CD4-positive, alpha-beta T cell treated with Interleukin-2 at 100 ng/mL for 4 hours (primary cell): ENCODE results near the gene FAM13A.

Source experiments
- DNase-seq: peaks from one replicate; pipeline ENCODE4 v3.0.0-alpha.2; 2020; ENCODE audit warnings: low spot score

The FAM13A gene

GRCh38 chr4:88809576-88810219, 247.3 kb downstream of the FAM13A start:
- no peak for DNase-seq

- no peak for DNase-seq
Measured at GRCh38 chr4:88809101-88809500, 247.9 kb downstream of the FAM13A start.

GRCh38 chr4:88807499-88807898, 249.5 kb downstream of the FAM13A start:
- DNase-seq: no peak

DNA sequence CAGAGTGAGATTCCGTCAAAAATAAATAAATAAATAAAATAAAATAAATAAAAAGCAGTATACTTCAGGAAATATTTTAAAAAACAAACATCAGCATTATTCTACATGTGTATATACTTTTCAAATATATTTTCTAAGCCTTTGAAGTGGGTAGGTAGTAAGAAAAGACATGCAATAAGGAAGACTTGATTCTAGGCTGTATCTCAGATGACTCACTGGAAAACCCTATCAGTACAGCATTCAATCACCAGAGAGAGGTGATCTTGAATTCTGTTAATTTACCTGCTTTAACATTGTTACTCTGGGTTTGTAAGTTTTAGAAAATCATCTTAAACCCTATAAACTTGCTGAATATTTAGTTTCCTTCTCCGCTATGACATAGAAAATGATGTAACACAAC, 252.8 kb downstream of the FAM13A start:
- DNase-seq: no peak

GRCh38 chr4:88803600-88804096, 253.3 kb downstream of the FAM13A start:
- DNase-seq: no peak

DNA sequence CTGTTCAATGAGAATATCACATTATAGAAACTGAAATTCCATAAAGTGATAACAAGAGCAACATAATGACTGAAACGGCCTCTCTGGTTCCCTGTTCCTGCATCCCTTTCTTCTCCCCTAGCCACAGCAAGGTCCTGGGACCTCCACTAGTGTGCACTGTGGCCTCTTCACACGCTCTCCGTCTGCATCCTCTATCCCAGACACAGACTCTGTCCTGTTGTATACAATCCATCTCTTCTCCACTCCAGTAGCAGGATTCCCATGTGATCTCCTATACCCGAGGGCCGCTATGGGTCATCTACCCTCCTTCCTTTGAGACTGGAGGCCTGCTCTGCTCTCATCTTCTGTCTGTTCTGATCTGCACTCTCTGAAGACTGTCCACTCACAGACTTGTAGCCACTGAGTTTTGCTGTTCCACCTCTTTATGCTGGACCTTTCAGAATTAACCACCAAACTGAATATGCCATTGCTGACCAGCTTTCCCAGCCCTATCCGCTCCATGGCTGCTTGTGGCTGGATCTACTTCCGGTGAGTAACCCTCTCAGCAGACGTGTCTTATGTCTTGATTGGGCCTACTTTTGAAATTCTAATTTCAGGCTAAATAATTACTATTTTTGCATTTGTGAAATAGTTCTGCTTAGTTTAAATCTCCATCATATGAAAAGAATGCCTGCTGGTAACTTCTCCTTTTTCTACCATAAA, 254.2 kb downstream of the FAM13A start:
- no peak for DNase-seq

DNA sequence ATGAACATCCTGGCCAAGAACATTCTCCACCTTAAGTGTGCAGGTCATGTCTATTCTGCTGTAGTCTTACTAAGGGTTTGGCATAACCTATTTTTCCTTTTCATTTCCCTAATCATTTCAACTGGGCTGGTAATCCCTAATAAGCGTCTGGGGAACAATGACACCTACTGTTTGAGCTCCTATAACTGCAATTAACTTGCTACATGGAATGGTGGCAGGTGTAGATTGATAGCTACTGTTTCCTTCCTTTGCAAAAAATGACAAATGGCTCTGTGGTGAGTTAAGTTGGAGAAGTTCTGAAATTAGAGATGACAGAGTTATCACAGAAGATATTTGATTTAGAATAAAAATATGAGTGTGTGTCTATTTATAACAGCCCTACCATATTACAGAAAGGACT, 254.8 kb downstream of the FAM13A start:
- DNase-seq: no peak

GRCh38 chr4:88799900-88800299, 257.1 kb downstream of the FAM13A start:
- no peak for DNase-seq

- DNase-seq: no peak
Measured at GRCh38 chr4:88797725-88798124, 259.3 kb downstream of the FAM13A start.

- no peak for DNase-seq
Measured at GRCh38 chr4:88796545-88796944, 260.4 kb downstream of the FAM13A start.

- no peak for DNase-seq
Measured at GRCh38 chr4:88794952-88795351, 262.0 kb downstream of the FAM13A start.

GRCh38 chr4:88794087-88794690, 262.8 kb downstream of the FAM13A start:
- DNase-seq: no peak

DNA sequence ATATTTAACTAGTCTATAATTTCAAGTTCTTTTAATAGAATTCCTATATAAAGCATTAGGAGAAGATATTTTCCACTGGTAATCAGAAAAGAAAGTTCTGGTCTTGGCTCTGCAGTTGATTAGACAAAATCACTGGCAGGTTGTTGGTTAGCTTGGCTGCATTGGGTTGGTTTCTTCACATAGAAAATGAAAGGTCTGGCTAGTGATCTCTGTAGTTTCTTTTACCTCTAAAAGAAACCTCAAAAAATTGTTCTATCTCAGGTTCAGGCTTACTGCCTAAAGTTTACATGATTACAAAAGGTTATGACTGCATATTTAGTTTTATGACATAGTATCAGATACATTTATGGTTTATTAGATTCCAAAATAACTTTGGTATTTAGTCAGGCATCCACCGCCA, 263.5 kb downstream of the FAM13A start:
- DNase-seq: no peak

DNA sequence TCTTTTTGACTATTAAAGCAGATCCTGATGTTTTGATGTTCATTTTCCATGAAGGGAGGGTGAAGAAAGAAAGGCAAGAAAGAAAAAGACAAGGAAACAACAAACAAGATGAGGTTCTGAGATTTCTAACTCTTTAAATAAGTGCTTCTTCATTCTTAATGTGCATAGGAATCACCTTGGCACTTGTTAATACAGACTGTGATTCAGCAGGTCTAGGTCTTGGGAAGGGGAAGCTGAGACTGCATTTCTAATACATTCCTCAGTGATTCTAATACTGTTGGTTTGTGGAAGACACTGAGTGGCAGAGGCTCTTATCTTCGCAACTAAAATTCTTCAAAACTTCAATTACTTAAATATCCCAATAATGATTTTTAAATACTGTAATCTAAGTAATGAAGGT, 264.2 kb downstream of the FAM13A start:
- DNase-seq: no peak

DNA sequence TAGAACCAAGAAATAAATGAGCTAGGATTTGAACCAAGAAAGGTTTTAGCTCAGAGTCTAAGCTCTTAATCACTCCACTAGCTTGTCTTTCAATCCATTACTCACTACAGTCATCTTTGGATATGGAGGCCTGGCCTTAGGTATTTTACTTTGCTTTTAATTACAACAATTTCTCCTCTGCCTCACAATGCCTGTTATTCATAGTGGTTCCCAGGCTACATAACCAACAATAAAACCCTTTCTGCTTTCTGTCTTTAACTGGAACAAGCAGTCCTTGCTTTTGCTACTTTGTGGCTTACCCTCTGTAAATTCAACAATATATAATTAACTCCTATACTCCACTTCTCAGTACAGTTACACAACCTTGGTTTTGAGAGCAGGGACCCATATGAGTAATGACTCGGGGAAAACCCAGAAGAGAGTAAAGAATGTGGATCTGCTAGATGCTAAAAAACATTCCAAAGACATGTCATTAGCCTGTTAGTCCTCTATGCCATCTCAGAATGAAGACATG, 264.7 kb downstream of the FAM13A start:
- peak; percentile 6 for DNase-seq

GRCh38 chr4:88791274-88791673, 265.7 kb downstream of the FAM13A start:
- no peak for DNase-seq

DNA sequence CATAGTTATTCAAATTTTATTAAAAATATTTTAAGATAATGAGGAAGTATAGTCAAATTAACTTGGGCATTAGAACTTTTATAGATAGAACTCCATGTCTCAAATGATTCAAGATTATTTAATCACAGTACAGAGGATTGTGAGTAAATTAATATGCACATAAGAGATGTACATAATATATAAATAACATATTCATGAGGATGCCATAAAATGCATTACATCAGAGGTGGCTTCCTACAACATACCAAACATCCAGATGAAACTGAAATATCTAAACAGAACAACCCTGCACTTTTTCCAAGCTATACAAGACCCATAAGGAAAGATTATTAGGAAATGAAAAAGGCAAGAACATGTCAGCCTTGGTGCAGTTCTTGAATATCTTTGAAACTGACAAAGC, 268.1 kb downstream of the FAM13A start:
- DNase-seq: no peak

DNA sequence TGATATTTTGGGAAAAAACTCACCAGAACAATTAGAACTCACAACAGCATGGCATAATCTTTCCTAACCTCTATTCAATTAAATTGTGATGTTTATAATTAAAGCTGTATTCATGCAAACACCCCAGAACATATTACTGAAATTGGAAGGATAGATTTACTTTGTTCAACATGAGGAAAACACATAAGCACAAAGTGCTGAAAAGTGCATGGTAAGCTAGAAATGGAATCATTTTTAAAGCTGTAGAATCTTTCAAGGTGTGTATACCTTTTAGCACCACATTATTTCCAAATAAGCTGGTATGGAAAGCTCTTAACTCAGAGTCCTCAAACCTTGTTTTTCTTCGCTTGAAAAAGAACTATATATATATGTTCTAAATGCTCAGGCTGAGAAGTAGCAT, 268.6 kb downstream of the FAM13A start:
- DNase-seq: no peak

DNA sequence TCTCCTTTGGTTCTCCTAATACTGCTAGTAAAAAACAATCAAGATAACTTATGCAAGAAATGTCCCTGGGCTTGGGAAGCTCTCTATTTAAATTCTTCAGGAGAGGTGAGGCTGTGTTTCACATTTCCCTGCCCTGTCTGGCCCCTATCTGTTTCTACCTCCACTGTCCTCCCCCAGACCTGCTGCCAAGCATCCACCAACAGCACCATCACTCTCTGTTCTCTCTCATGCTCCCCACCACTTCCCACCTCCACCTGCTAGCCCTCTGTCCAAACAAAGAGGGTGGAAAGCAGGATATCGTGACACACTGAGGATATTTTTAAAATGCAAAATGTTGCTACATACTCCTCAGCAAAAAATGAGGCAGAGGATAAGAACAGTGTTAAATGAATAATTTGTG, 271.0 kb downstream of the FAM13A start:
- no peak for DNase-seq

DNA sequence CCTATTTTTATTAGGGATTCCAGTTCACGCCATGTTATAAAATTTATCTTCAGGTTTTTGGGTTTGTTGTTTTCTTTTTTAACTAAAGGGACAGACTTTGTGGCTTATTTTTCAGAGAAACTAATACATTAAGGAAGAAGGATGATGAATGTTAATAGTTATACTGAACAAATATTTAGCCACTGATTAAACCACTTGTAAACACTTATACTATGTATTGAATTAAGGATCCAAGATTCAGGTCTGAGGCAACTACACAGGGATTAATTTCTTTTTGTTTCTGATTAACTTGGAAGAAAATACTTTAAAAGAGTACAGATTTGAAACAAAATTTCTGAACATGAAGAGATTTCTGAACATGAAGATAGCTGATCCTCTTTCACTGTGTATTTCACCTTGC, 276.6 kb downstream of the FAM13A start:
- DNase-seq: no peak

DNA sequence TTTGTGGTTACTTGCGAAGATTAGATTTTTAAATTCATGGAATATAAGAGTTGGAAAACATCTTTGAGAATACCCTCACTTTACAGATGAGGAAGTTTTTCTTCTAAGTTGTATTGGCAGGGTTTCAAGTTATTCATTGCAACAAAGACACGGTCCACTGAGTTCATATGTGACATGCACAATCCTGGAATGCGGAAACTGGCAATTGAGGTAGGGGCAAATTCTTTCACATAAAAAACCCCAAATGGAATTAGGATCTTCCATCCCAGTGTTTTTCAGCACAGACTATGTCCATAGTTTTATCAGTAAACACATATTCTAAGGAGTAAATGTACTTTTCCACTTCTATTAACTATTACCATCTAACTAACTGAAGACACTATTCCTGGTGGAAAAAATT, 277.6 kb downstream of the FAM13A start:
- DNase-seq: no peak

DNA sequence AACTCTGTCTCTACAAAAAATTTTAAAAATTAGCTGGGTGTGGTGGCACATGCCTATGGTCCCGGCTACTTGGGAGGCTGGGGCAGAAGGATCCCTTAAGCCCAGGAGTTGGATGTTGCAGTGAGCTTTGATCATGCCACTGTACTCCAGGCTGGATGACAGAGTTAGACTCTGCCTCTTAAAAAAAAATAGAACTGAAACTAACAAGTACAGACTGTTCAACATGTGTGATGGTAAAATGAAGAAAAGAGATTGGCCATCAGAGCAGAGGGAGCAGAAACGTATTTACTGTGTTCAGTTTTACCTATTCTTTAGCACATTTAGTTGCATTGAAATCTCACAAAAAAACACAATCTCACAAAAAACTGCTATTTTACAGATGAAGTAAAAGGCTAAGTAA, 281.5 kb downstream of the FAM13A start:
- DNase-seq: no peak

DNA sequence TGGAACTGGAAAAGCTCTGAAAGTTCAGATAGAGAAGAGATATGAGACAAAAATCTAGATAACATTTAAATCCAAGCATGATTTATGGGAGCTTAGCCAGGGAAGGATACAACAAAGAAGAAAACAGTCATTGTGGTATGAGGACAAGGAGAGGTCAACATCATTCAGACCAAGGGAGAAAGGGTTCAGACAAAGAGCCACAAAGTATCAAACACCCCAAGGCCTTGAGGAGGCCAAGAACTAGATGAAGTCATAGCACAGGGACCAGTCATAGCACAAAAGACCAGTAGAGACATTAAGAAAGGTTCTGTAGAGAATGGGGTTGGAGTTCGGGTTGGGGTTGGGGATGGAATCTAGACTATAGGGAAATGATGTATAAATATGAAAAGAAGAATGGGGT, 282.0 kb downstream of the FAM13A start:
- DNase-seq: no peak
